Stimulated activated CD4-positive, alpha-beta T cell treated with anti-CD3 and anti-CD28 coated beads, Interleukin-4, amount 100 ng/mL, for 24 hours (primary cell): Measurements from ENCODE around the gene EBNA1BP2.
"Not testable (repeated sequence)": the region's sequence is repeated elsewhere in the genome, so short reads cannot be mapped to it uniquely, and the experiment has no call there.

Experiments used
- DNase-seq: peaks from one replicate; pipeline ENCODE4 v3.0.0-alpha.2; 2020

EBNA1BP2 gene

GRCh38 chr1:43171876-43172526 lies at the start of gene EBNA1BP2, which contains the start of gene CFAP57:
TSS of gene EBNA1BP2 (minus strand) at chr1:43172290. CDS start at chr1:43172118, 172 bp downstream.
TSS of gene CFAP57 (plus strand) at chr1:43172330. CDS start at chr1:43172754, 424 bp downstream.
- peak; percentile 95 for DNase-seq

- no peak for DNase-seq
Measured at GRCh38 chr1:43221797-43222196, 49.7 kb upstream of the EBNA1BP2 start.

GRCh38 chr1:43220905-43221778 lies 49.1 kb upstream of the EBNA1BP2 start:
- no peak for DNase-seq

- DNase-seq, result no peak
Measured at GRCh38 chr1:43217747-43218146, 45.7 kb upstream of the EBNA1BP2 start.

GRCh38 chr1:43214501-43215444 lies 42.7 kb upstream of the EBNA1BP2 start:
- DNase-seq, result no peak

- not testable (repeated sequence) for DNase-seq
Measured at GRCh38 chr1:43208277-43208676, 36.2 kb upstream of the EBNA1BP2 start.

GRCh38 chr1:43207229-43207853 lies 35.3 kb upstream of the EBNA1BP2 start:
- DNase-seq, result no peak

GRCh38 chr1:43206600-43207228 lies 34.6 kb upstream of the EBNA1BP2 start:
- DNase-seq, result no peak

GRCh38 chr1:43205671-43206070 lies 33.6 kb upstream of the EBNA1BP2 start:
- DNase-seq, result no peak

GRCh38 chr1:43204394-43204793 lies 32.3 kb upstream of the EBNA1BP2 start:
- no peak for DNase-seq

- no peak for DNase-seq
Measured at GRCh38 chr1:43203859-43204258, 31.8 kb upstream of the EBNA1BP2 start.

GRCh38 chr1:43199093-43199726 lies 27.1 kb upstream of the EBNA1BP2 start:
- no peak for DNase-seq

GRCh38 chr1:43197343-43198127 lies 25.4 kb upstream of the EBNA1BP2 start:
- DNase-seq, result no peak

GRCh38 chr1:43194509-43194908 lies 22.4 kb upstream of the EBNA1BP2 start:
- no peak for DNase-seq

GRCh38 chr1:43188106-43188505 lies 16.0 kb upstream of the EBNA1BP2 start:
- no peak for DNase-seq

GRCh38 chr1:43184995-43185394 lies 12.9 kb upstream of the EBNA1BP2 start:
- DNase-seq, result no peak

- no peak for DNase-seq
Measured at GRCh38 chr1:43184388-43184787, 12.3 kb upstream of the EBNA1BP2 start.

- DNase-seq, result no peak
Measured at GRCh38 chr1:43177691-43178090, 5.6 kb upstream of the EBNA1BP2 start.

- DNase-seq, result no peak
Measured at GRCh38 chr1:43174873-43175272, 2.8 kb upstream of the EBNA1BP2 start.

GRCh38 chr1:43172527-43172972 lies 460 bp upstream of the EBNA1BP2 start:
- peak; percentile 85 for DNase-seq
